ENCODE data around the gene GRB10. TPM values are rescaled to one million over a fixed set of nuclear protein-coding genes. Genes with fewer than 3 reads are reported as not detected.

GRB10 gene
- total and polyA plus RNA-seq, 2 experiments from 2014 or later: 35.0 to 154 TPM

DNA sequence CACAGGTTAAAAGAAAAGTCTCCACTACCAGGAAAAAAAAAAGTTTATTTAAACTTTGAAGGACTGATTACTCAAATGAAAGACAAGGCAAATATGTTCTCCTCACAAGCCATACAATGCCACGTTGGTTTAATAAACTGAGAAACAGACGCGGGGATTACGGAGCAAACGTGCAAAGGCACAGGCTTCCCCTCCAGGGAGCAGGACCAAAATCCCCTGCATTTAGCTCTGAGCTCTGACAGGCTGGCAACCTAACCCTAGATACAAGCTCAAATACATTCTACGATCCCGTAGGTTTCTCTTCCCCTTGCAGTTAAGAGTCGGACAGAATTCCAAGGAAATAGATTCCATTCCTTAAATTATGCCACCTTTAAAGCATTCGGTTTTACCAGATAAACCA, 7.7 kb upstream of the GRB10 start:
- Histone ChIP-seq H3K4me1 (ENCODE audit: insufficient read depth) (peaks cover 36% of the 10 kb centered on the region), H3K27ac (ENCODE audit: low read depth) (no peak overlapping the region), H2AFZ (no peak overlapping the region), H3K4me2 (peak overlapping the region; percentile 96), H3K79me2 (replicated peaks; ENCODE audit: insufficient read depth) (peaks cover 71% of the 10 kb centered on the region), H4K20me1 (replicated peaks; ENCODE audit: insufficient read depth) (peaks cover 29% of the 10 kb centered on the region), H3K36me3 (ENCODE audit: insufficient read depth) (no peaks in the 10 kb centered on the region), H3F3A (replicated peaks; ENCODE audit: low read depth) (0 out of 2 replicates have a peak, but pooled peaks cover 4% of the 10 kb centered on the region), H3K4me3 (peak overlapping the region; percentile 84; the same call in 1 of the 2 replicates), H3K27me3 (ENCODE audit: insufficient read depth) (peaks cover 19% of the 10 kb centered on the region), H3K9me2 (ENCODE audit: insufficient read depth) (0 out of 2 replicates have a peak, but pooled peaks cover 2% of the 10 kb centered on the region)
- no peak overlapping the region for H3K27ac Mint-ChIP-seq
- peaks cover 46% of the 10 kb centered on the region for H3K36me3 Mint-ChIP-seq (ENCODE audit: low read depth)
- TF ChIP-seq STAT1 (IDR thresholded peaks at IDR 0.05; ENCODE audit: unreplicated experiment) (no peak), ZNF331 (CRISPR knock-in tag; IDR thresholded peaks at IDR 0.05; ENCODE audit: low read depth) (no peak), ZNF114 (CRISPR knock-in tag; IDR thresholded peaks at IDR 0.05) (no peak), EZH2phosphoT487 (IDR thresholded peaks at IDR 0.05; ENCODE audit: unreplicated experiment) (no peak), EZH2 (IDR thresholded peaks at IDR 0.05; ENCODE audit: low read depth, unreplicated experiment) (no peak), CREB1 (CRISPR knock-in tag; IDR thresholded peaks at IDR 0.05; ENCODE audit: low read depth) (no peak), JUNB (IDR thresholded peaks at IDR 0.05; ENCODE audit: unreplicated experiment) (no peak), POLR2AphosphoS5 (IDR thresholded peaks at IDR 0.05; ENCODE audit: low read depth) (no peak), NANOG (IDR thresholded peaks at IDR 0.05; ENCODE audit: borderline replicate concordance) (no peak)
- TF ChIP-seq, protein P1, sequence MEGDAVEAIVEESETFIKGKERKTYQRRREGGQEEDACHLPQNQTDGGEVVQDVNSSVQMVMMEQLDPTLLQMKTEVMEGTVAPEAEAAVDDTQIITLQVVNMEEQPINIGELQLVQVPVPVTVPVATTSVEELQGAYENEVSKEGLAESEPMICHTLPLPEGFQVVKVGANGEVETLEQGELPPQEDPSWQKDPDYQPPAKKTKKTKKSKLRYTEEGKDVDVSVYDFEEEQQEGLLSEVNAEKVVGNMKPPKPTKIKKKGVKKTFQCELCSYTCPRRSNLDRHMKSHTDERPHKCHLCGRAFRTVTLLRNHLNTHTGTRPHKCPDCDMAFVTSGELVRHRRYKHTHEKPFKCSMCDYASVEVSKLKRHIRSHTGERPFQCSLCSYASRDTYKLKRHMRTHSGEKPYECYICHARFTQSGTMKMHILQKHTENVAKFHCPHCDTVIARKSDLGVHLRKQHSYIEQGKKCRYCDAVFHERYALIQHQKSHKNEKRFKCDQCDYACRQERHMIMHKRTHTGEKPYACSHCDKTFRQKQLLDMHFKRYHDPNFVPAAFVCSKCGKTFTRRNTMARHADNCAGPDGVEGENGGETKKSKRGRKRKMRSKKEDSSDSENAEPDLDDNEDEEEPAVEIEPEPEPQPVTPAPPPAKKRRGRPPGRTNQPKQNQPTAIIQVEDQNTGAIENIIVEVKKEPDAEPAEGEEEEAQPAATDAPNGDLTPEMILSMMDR (conservative IDR thresholded peaks at IDR 0.05; ENCODE audit: low read depth in 2 of 2): no peak
- TF ChIP-seq, protein P2, sequence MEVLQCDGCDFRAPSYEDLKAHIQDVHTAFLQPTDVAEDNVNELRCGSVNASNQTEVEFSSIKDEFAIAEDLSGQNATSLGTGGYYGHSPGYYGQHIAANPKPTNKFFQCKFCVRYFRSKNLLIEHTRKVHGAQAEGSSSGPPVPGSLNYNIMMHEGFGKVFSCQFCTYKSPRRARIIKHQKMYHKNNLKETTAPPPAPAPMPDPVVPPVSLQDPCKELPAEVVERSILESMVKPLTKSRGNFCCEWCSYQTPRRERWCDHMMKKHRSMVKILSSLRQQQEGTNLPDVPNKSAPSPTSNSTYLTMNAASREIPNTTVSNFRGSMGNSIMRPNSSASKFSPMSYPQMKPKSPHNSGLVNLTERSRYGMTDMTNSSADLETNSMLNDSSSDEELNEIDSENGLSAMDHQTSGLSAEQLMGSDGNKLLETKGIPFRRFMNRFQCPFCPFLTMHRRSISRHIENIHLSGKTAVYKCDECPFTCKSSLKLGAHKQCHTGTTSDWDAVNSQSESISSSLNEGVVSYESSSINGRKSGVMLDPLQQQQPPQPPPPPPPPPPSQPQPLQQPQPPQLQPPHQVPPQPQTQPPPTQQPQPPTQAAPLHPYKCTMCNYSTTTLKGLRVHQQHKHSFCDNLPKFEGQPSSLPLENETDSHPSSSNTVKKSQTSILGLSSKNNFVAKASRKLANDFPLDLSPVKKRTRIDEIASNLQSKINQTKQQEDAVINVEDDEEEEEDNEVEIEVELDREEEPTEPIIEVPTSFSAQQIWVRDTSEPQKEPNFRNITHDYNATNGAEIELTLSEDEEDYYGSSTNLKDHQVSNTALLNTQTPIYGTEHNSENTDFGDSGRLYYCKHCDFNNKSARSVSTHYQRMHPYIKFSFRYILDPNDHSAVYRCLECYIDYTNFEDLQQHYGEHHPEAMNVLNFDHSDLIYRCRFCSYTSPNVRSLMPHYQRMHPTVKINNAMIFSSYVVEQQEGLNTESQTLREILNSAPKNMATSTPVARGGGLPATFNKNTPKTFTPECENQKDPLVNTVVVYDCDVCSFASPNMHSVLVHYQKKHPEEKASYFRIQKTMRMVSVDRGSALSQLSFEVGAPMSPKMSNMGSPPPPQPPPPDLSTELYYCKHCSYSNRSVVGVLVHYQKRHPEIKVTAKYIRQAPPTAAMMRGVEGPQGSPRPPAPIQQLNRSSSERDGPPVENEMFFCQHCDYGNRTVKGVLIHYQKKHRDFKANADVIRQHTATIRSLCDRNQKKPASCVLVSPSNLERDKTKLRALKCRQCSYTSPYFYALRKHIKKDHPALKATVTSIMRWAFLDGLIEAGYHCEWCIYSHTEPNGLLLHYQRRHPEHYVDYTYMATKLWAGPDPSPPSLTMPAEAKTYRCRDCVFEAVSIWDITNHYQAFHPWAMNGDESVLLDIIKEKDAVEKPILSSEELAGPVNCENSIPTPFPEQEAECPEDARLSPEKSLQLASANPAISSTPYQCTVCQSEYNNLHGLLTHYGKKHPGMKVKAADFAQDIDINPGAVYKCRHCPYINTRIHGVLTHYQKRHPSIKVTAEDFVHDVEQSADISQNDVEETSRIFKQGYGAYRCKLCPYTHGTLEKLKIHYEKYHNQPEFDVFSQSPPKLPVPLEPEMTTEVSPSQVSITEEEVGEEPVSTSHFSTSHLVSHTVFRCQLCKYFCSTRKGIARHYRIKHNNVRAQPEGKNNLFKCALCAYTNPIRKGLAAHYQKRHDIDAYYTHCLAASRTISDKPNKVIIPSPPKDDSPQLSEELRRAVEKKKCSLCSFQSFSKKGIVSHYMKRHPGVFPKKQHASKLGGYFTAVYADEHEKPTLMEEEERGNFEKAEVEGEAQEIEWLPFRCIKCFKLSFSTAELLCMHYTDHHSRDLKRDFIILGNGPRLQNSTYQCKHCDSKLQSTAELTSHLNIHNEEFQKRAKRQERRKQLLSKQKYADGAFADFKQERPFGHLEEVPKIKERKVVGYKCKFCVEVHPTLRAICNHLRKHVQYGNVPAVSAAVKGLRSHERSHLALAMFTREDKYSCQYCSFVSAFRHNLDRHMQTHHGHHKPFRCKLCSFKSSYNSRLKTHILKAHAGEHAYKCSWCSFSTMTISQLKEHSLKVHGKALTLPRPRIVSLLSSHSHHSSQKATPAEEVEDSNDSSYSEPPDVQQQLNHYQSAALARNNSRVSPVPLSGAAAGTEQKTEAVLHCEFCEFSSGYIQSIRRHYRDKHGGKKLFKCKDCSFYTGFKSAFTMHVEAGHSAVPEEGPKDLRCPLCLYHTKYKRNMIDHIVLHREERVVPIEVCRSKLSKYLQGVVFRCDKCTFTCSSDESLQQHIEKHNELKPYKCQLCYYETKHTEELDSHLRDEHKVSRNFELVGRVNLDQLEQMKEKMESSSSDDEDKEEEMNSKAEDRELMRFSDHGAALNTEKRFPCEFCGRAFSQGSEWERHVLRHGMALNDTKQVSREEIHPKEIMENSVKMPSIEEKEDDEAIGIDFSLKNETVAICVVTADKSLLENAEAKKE (CRISPR knock-in tag; IDR thresholded peaks at IDR 0.05): no peak
- TF ChIP-seq, protein P3, sequence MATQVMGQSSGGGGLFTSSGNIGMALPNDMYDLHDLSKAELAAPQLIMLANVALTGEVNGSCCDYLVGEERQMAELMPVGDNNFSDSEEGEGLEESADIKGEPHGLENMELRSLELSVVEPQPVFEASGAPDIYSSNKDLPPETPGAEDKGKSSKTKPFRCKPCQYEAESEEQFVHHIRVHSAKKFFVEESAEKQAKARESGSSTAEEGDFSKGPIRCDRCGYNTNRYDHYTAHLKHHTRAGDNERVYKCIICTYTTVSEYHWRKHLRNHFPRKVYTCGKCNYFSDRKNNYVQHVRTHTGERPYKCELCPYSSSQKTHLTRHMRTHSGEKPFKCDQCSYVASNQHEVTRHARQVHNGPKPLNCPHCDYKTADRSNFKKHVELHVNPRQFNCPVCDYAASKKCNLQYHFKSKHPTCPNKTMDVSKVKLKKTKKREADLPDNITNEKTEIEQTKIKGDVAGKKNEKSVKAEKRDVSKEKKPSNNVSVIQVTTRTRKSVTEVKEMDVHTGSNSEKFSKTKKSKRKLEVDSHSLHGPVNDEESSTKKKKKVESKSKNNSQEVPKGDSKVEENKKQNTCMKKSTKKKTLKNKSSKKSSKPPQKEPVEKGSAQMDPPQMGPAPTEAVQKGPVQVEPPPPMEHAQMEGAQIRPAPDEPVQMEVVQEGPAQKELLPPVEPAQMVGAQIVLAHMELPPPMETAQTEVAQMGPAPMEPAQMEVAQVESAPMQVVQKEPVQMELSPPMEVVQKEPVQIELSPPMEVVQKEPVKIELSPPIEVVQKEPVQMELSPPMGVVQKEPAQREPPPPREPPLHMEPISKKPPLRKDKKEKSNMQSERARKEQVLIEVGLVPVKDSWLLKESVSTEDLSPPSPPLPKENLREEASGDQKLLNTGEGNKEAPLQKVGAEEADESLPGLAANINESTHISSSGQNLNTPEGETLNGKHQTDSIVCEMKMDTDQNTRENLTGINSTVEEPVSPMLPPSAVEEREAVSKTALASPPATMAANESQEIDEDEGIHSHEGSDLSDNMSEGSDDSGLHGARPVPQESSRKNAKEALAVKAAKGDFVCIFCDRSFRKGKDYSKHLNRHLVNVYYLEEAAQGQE (IDR thresholded peaks at IDR 0.05; ENCODE audit: unreplicated experiment): no peak
- TF ChIP-seq, protein P4, sequence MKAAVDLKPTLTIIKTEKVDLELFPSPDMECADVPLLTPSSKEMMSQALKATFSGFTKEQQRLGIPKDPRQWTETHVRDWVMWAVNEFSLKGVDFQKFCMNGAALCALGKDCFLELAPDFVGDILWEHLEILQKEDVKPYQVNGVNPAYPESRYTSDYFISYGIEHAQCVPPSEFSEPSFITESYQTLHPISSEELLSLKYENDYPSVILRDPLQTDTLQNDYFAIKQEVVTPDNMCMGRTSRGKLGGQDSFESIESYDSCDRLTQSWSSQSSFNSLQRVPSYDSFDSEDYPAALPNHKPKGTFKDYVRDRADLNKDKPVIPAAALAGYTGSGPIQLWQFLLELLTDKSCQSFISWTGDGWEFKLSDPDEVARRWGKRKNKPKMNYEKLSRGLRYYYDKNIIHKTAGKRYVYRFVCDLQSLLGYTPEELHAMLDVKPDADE (IDR thresholded peaks at IDR 0.05): no peak
- peaks cover 27% of the 10 kb centered on the region for H3K27me3 Mint-ChIP-seq (ENCODE audit: insufficient read depth, low read depth, poor library complexity)
- ATAC-seq: no peak
- H3K4me3 Mint-ChIP-seq: peak overlapping the region; percentile 92
- H3K4me1 Mint-ChIP-seq: peaks cover 44% of the 10 kb centered on the region
- no peak for DNase-seq (ENCODE audit: low spot score)
- H3K9me3 Mint-ChIP-seq: peaks cover 19% of the 10 kb centered on the region

Data from GM23338 (cell line).